ENCODE measurements around the gene CTSC.

GRCh38 chr11:88353386-88353785 lies 15.8 kb upstream of the CTSC start:
- no peak for TF ChIP-seq CTCF (IDR thresholded peaks at IDR 0.05; ENCODE audit: low read depth, low read length, poor library complexity, severe bottlenecking)
- no peak for TF ChIP-seq EZH2phosphoT487 (IDR thresholded peaks at IDR 0.05; ENCODE audit: borderline replicate concordance, low read length)
